ENCODE results near the gene IGSF5.

Gene IGSF5

DNA sequence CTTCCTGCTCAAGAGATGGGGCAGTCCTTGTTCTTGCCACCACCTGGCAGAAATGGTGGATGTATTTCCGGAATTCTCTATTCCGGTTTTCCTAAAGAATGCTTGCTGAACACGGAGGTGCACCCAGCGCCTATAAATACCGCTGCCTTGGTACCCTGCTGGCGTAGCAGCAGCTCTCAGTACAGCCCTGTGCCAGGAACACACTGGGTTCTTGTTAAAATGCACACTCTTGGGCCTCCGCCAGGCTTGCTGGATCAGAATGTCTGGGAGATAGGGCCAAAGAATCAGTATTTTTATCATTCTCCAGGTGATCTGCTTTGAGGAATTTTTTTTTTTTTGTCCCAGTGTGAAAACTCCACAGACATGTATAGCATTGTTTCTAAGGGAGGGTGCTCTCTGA is 54.2 kb downstream of the IGSF5 start:
- no peak overlapping the region for H3K4me3 ChIP-seq (ENCODE audit: low read depth, low read length)
- TF ChIP-seq, protein P1, sequence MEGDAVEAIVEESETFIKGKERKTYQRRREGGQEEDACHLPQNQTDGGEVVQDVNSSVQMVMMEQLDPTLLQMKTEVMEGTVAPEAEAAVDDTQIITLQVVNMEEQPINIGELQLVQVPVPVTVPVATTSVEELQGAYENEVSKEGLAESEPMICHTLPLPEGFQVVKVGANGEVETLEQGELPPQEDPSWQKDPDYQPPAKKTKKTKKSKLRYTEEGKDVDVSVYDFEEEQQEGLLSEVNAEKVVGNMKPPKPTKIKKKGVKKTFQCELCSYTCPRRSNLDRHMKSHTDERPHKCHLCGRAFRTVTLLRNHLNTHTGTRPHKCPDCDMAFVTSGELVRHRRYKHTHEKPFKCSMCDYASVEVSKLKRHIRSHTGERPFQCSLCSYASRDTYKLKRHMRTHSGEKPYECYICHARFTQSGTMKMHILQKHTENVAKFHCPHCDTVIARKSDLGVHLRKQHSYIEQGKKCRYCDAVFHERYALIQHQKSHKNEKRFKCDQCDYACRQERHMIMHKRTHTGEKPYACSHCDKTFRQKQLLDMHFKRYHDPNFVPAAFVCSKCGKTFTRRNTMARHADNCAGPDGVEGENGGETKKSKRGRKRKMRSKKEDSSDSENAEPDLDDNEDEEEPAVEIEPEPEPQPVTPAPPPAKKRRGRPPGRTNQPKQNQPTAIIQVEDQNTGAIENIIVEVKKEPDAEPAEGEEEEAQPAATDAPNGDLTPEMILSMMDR (IDR thresholded peaks at IDR 0.05; ENCODE audit: control insufficient read depth, extremely low read depth, insufficient read depth) = no peak

DNA sequence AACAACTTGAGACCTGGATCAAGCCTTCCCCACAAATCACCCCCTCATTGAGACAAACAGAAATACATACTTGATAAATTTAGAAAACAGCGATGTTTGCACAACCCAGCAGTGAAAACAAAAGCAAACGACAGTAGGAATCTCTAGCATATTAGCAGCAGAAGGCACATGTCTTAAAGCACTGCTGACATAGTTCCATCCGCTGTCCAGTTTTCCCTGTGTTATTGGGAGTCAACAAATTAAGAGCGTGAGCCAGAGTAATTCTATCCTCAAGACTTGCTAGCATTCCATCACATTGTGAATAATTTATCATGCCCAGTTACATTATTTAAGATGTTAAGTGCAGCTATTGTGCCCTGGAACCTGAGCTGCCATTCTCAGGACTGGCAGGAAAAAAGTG is 55.3 kb downstream of the IGSF5 start:
- H3K4me3 ChIP-seq (ENCODE audit: low read depth, low read length) = no peak overlapping the region
- TF ChIP-seq, protein P1 (IDR thresholded peaks at IDR 0.05; ENCODE audit: control insufficient read depth, extremely low read depth, insufficient read depth) = no peak
- DNase-seq (ENCODE audit: low read depth) = no peak

More for the DNA sequence above, 54.2 kb downstream of the IGSF5 start:
- peak; percentile 77 for DNase-seq (ENCODE audit: low read depth)

DNA sequence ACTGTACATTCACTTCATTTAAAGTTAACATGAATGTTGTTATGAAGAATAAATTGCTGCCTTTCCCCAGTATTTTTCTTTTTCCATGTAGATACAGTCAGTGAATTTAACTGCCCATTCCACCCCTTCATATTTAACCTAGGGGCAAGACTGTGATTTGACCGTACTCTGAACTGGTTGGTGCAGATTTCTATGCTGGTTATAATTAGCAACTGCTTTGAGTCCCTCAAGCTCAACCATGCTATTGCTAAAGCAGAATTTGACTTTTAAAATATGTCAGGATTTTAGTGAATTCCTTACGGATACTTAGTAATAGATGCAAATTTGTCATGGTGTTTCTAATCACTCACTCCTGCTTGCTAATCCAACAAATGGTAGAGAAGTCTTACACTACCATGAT is 57.2 kb downstream of the IGSF5 start:
- TF ChIP-seq, protein P1 (IDR thresholded peaks at IDR 0.05; ENCODE audit: control insufficient read depth, extremely low read depth, insufficient read depth) = no peak
- DNase-seq (ENCODE audit: low read depth) = no peak
- H3K4me3 ChIP-seq (ENCODE audit: low read depth, low read length) = no peak overlapping the region

DNA sequence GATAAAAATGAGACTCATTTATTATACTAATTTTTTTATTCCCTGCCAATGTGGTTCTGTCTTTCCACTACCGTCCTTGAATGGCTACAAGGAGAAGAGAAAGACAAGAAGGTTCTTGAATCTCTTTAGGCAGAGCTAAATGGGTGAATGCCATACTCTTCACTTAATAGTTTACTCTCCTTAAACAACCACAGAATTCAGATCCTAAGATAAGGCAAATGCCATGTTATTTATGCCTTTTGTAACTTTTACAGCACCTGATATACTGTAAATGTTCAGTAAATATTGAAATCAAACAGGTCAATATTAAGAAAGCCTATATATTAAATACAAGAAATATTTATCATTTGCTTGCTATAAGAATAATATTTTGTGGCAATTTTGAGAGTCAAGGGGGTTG is 58.4 kb downstream of the IGSF5 start:
- TF ChIP-seq, protein P1 (IDR thresholded peaks at IDR 0.05; ENCODE audit: control insufficient read depth, extremely low read depth, insufficient read depth) = no peak
- H3K4me3 ChIP-seq (ENCODE audit: low read depth, low read length) = no peak overlapping the region

DNA sequence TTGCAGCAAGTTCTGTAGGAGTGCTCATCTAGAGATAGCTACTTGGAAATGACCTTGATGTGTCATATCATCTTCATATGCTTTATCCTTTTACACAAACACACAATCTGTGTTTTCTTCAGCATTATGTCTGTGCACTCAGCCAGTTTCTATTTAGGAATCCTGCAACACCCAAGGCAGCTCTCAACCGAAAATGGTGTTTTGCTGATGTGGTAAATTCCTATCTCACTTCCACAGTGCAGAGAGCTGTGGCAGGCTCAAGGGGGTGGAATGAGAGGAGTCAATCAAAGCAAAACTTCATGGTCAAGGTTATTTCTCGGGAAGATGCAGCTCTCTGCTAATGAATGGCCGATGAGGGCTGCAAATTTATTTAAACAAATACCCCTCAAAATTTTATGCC is 59.3 kb downstream of the IGSF5 start:
- H3K4me3 ChIP-seq (ENCODE audit: low read depth, low read length) = no peak overlapping the region
- TF ChIP-seq, protein P1 (IDR thresholded peaks at IDR 0.05; ENCODE audit: control insufficient read depth, extremely low read depth, insufficient read depth) = no peak
- DNase-seq (ENCODE audit: low read depth) = no peak

More for the DNA sequence above, 58.4 kb downstream of the IGSF5 start:
- DNase-seq (ENCODE audit: low read depth) = peak; percentile 54

DNA sequence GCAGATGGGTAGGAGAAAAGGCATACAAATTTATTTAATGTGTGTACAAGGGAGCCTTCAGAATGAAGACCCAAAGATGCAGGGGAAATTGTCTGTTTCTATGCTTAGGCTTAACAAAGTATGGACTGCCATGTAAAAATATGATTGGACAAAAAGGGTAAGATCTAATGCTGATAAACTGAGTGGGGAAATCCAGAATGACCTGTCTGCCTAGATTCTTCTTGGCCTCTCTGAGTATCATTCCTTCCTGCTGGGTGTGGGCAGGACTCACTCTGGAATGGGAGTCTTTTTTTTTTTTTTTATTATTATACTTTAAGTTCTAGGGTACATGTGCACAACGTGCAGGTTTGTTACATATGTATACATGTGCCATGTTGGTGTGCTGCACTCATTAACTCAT is 61.0 kb downstream of the IGSF5 start:
- TF ChIP-seq, protein P1 (IDR thresholded peaks at IDR 0.05; ENCODE audit: control insufficient read depth, extremely low read depth, insufficient read depth) = no peak
- DNase-seq (ENCODE audit: low read depth) = peak; percentile 59
- H3K4me3 ChIP-seq (ENCODE audit: low read depth, low read length) = no peak overlapping the region

DNA sequence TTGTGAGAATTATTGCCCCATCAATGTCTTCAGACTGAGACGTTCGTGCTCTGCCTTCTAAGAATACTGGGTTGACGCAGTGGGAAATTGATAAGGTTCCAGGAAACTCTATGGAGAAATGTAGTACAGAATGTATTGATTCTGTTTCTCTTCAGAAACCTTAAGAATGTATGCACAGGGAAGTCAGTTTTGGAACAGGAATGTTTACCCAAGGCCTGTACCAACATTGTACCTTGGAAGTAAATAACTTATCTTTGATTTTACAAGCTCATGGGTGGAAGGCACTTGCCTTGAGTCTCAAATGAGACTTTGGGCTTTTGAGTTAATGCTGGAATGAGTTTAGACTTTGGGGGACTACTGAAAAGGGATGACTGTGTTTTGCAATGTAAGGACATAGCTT is 62.8 kb downstream of the IGSF5 start:
- peak; percentile 92 for DNase-seq (ENCODE audit: low read depth)

More for the DNA sequence above, 62.8 kb downstream of the IGSF5 start:
- TF ChIP-seq, protein P1 (IDR thresholded peaks at IDR 0.05; ENCODE audit: control insufficient read depth, extremely low read depth, insufficient read depth) = no peak
- peak overlapping the region; percentile 26 for H3K4me3 ChIP-seq (ENCODE audit: low read depth, low read length)
